PFSK-1 (cell line): ENCODE measurements around the gene GLIS1.

Experiments used
- POLR2AphosphoS5 ChIP-seq: IDR thresholded peaks from 2 replicates; pipeline ENCODE4 v1.6.1; 2012; ENCODE audit warnings: low read depth, mild to moderate bottlenecking, control low read depth, low read length, moderate library complexity
- SIN3A ChIP-seq: IDR thresholded peaks from 2 replicates; pipeline ENCODE4 v1.6.1; 2012; ENCODE audit warnings: mild to moderate bottlenecking, low read length, moderate library complexity, borderline replicate concordance; ENCODE audit not compliant: insufficient read depth
- TAF1 ChIP-seq: IDR thresholded peaks from 2 replicates; pipeline ENCODE4 v1.6.1; 2012; ENCODE audit warnings: low read length, control low read depth, borderline replicate concordance; ENCODE audit not compliant: insufficient read depth
- TF ChIP-seq, protein P1 (sequence below), 2 experiments: IDR thresholded peaks; 2 replicates each; pipeline versions ENCODE4 v1.6.1 to v1.8.0; 2011 to 2012; ENCODE audit warnings: low read depth in 2 of 2, low read length in 2 of 2, control low read depth in 1 of 2, inconsistent platforms in 1 of 2, mild to moderate bottlenecking in 1 of 2, moderate library complexity in 1 of 2; ENCODE audit not compliant: insufficient read depth in 1 of 2

DNA sequence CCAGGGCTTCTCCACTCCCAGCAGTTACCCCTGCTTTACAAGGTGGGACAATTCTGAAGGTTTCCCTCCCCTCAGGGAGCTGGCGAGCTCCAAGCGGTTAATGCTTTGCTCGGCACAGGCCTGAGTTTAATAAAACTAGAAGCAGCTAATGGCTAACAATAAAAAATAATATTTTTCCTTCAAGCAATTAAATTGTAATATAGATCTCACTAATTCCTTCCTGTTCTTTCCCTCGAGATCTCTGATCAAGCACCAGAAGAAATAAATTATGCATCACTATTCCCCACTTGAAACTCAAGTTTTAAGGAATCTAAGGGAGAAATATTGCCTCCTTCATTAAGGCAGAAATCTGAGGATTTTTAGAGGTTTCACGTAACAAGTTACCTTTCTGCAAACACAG lies 42.9 kb downstream of the GLIS1 start:
- TF ChIP-seq POLR2AphosphoS5: no peak
- no peak for TF ChIP-seq TAF1
- TF ChIP-seq, protein P1, sequence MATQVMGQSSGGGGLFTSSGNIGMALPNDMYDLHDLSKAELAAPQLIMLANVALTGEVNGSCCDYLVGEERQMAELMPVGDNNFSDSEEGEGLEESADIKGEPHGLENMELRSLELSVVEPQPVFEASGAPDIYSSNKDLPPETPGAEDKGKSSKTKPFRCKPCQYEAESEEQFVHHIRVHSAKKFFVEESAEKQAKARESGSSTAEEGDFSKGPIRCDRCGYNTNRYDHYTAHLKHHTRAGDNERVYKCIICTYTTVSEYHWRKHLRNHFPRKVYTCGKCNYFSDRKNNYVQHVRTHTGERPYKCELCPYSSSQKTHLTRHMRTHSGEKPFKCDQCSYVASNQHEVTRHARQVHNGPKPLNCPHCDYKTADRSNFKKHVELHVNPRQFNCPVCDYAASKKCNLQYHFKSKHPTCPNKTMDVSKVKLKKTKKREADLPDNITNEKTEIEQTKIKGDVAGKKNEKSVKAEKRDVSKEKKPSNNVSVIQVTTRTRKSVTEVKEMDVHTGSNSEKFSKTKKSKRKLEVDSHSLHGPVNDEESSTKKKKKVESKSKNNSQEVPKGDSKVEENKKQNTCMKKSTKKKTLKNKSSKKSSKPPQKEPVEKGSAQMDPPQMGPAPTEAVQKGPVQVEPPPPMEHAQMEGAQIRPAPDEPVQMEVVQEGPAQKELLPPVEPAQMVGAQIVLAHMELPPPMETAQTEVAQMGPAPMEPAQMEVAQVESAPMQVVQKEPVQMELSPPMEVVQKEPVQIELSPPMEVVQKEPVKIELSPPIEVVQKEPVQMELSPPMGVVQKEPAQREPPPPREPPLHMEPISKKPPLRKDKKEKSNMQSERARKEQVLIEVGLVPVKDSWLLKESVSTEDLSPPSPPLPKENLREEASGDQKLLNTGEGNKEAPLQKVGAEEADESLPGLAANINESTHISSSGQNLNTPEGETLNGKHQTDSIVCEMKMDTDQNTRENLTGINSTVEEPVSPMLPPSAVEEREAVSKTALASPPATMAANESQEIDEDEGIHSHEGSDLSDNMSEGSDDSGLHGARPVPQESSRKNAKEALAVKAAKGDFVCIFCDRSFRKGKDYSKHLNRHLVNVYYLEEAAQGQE (IDR thresholded peaks at IDR 0.05; ENCODE audit: insufficient read depth in 1 of 2, low read depth in 2 of 2, low read length in 2 of 2): no peak
- no peak for TF ChIP-seq SIN3A
